Measurements from ENCODE around the gene INPP5F.

DNA sequence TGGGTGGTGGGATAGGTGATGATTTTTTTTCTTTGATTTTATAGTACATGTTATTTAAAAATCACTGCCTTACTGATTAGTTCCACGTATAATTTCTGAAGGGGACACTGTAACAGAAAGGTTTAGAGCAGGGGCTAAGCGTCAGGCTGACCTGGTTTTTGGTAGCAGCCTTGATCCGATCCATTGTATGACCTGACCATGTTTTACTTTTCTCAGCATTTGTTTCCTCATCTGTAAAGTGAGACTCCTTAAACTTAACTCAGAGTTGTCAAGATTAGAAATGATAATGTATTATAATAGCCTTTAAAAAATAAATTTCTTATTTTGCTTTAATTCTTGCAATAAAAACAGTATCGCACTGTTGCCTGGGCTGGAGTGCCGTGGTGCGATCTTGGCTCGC lies 23.6 kb downstream of the INPP5F start:
- TF ChIP-seq, protein P1, sequence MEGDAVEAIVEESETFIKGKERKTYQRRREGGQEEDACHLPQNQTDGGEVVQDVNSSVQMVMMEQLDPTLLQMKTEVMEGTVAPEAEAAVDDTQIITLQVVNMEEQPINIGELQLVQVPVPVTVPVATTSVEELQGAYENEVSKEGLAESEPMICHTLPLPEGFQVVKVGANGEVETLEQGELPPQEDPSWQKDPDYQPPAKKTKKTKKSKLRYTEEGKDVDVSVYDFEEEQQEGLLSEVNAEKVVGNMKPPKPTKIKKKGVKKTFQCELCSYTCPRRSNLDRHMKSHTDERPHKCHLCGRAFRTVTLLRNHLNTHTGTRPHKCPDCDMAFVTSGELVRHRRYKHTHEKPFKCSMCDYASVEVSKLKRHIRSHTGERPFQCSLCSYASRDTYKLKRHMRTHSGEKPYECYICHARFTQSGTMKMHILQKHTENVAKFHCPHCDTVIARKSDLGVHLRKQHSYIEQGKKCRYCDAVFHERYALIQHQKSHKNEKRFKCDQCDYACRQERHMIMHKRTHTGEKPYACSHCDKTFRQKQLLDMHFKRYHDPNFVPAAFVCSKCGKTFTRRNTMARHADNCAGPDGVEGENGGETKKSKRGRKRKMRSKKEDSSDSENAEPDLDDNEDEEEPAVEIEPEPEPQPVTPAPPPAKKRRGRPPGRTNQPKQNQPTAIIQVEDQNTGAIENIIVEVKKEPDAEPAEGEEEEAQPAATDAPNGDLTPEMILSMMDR (IDR thresholded peaks at IDR 0.05): no peak
- no peak for TF ChIP-seq EP300 (IDR thresholded peaks at IDR 0.05)

All from tibial nerve (tissue), 4 donors.